ENCODE results near the gene SLC44A5.

DNA sequence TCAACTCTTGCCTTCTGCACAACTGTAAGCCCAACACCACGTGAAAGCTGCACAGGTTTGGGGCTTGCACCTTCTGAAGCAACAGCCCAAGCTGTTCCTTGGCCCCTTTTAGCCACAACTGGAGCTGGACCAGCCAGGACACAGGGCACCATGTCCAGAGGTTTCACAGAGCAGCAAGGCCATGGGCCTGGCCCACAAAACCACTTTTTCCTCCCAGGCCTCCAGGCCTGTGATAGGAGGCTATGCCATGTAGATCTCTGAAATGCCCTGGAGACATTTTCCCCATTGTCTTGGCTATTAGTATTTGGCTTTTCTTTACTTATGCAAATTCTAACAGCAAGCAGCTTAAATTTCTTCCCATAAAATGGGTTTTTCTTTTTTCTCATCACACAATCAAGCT is 126.1 kb downstream of the SLC44A5 start:
- TF ChIP-seq CTCF (IDR thresholded peaks at IDR 0.05) (no peak), POLR2A (IDR thresholded peaks at IDR 0.05) (no peak), POLR2AphosphoS5 (IDR thresholded peaks at IDR 0.05) (no peak), EP300 (IDR thresholded peaks at IDR 0.05; ENCODE audit: low read depth) (no peak)

Data from transverse colon (tissue), 4 donors.